ENCODE measurements around the gene TFF3.

The TFF3 gene

DNA sequence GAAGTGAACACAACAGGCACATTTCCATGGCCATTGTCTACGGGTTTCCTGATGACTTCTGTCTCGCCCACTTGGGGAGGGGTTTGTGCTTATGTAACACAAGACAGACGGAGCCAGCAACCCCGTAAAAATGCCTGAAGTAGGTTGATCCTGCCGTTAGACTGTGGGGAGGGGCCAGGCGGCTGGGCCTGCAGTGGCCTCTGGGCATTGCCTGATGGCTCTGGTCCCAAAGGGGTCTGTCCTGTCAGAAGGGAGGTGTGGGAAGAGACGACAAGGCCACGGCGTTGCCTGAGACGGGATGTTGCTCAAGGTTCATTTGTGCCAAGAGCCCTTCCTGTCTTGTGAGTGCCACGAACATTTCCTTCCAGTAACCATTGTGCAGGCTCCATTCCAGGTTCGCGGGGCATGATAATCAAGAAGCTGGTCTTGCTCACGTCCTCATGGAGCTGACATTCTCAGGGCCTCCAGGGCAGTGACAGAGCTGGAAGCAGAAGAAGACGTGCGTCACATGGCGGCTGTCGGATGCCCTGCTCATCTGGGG, 51.5 kb downstream of the TFF3 start:
- DNase-seq, result no peak

DNA sequence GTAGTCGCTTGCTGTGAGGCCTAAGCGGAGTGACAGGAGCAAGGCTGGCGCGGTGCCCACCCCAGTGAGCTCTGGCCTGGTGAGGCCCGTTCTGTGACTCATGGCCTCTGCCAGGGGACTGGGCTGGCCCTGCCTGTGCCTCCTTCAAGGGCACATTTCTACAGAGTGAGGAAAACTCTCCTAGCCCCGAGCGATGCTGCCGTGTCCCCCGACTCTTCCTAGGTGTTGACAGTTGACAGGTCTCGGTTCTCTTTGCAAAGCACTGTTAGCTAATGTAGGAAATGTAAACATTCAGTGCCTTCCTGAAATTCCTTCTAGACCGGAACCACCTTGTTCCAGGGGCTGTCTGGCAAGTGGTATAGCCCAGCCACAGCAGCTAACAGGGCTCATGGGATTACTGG, 52.4 kb downstream of the TFF3 start:
- DNase-seq, result no peak

DNA sequence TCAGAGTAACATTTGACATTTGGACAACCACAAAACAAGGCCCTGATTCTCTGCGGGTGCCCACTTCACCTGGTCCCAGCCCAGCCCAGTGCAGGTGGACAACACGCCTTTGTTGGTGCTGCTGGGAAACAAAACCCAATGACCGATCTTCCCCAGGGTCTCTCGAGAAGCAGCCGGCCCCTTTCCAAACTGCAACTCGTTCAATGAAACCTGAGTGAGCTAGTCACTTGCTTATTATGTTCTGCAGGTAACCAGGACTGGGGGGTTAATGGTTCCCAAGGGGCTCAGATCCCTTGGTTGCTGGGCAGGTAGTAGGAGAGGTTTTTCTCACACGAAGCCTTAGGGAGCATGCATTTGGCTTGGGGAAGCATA, 53.4 kb downstream of the TFF3 start:
- DNase-seq, result no peak

All from SW 1271 (cell line).